SKM-1 (cell line): ENCODE results near the gene YAP1.

Source experiments
- DNase-seq: peaks from one replicate; lab custom pipeline; 2025; ENCODE audit not compliant: unreplicated experiment; lab: John Stamatoyannopoulos, UW

YAP1 gene

GRCh38 chr11:102157219-102157618 is 47.0 kb downstream of the YAP1 start:
- no peak for DNase-seq

- no peak for DNase-seq
These were observed 48.0 kb downstream of the YAP1 start for GRCh38 chr11:102158164-102158735.

DNA sequence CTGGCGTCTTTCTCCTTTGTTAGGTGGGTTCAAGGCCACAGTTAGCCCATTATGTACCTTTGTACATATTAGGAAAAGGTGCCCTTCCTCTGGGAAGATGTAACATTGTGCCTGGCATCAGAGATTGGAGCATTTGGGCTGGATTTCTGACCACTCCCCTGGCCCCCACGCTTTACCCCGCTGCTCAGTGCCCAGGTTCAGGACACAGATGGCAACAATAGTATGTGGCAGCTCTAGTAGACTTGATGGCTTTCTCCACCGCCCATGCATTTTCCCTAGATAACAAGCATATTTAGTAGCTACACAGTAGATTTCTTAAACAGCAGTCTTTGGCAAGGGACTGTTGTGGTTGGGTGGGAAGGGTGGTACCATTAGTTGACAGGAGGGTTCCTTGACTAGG is 53.1 kb downstream of the YAP1 start:
- DNase-seq = no peak

GRCh38 chr11:102166175-102167064 is 56.2 kb downstream of the YAP1 start:
- no peak for DNase-seq

GRCh38 chr11:102168481-102168880 is 58.2 kb downstream of the YAP1 start:
- no peak for DNase-seq

GRCh38 chr11:102171101-102171500 is 60.9 kb downstream of the YAP1 start:
- DNase-seq = no peak

- DNase-seq = no peak
These were observed 62.0 kb downstream of the YAP1 start for GRCh38 chr11:102172127-102172848.

- DNase-seq = no peak
These were observed 66.9 kb downstream of the YAP1 start for GRCh38 chr11:102177126-102177525.

DNA sequence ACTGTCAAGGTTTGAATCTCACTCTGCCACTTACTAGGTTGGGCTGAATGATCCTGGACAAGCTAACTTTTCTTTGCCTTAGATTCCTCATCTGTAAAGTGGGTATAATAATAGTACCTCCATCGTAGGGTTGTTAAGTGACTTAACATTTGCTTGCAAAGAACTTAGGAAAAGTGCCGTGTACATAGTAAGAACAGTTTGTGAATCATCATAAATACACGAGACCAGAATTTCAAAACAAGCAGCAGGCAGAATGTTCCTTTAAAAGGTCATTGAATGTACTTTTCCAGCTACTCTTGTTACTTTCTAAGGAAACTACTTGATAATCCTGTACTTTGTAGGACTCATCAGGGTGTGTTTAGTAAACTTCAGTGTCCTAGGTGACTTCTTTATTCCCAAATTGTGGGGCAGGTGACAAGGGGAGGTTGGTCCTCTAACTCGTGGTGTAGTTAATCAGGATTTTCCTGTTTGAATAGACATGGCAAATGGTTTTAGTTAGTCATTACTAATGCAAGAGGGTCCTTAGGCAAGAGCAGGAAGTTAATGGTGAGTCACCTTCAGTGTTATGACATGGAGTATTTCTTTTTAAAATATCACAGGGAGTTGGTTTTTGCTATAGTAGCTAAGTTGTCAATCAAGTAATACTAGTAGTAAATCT is 67.9 kb downstream of the YAP1 start:
- DNase-seq = peak; percentile 73

DNA sequence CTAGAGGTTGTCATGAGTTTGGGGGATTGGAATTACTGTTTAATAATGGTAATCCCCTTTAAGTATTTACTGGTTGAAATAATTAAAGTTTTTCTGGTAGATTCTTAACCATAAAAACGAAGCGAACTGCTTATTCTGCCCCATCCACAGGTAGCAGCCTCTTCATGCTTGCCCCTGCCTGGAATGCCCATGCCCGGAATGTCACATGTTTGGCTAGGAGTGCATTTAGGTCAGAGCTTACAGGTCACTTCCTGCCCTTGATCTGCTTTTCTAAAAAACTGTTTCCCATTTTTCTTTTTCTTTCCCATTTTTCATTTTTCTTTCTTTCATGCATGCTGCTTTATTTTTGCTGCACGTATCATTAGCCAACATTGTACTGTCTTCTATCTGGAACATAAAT is 69.1 kb downstream of the YAP1 start:
- DNase-seq = no peak

GRCh38 chr11:102184269-102184987 is 74.2 kb downstream of the YAP1 start:
- DNase-seq = no peak

DNA sequence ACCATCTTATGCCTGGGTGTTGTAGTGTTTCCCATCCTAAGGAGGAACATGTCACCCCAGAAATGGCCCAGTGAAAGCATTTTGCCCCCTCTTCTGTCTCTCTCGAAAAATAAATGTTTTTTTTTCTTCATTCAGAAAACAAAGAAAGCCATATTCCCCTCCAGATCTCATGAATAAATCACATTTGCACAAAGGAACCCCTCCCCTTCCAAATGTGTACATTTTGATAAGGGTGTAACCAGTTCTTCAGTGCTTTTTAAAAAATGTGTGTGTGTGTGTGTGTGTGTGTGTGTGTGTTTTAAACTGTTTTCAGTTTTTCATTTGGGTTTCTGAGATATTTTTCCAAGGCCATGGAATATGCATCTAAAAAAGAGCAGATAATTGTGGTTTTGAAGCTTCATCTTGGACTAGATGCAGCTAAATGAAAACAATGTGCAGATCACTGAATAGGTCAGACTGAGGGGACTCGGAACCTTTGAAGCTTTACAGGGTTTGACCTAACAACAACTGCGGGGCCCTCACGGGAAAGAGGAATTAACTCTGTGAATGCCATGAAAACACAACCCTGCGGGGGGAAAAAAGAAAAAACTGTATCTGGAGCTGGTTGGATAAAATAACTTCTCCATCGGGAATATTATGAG is 76.4 kb downstream of the YAP1 start:
- DNase-seq = no peak

DNA sequence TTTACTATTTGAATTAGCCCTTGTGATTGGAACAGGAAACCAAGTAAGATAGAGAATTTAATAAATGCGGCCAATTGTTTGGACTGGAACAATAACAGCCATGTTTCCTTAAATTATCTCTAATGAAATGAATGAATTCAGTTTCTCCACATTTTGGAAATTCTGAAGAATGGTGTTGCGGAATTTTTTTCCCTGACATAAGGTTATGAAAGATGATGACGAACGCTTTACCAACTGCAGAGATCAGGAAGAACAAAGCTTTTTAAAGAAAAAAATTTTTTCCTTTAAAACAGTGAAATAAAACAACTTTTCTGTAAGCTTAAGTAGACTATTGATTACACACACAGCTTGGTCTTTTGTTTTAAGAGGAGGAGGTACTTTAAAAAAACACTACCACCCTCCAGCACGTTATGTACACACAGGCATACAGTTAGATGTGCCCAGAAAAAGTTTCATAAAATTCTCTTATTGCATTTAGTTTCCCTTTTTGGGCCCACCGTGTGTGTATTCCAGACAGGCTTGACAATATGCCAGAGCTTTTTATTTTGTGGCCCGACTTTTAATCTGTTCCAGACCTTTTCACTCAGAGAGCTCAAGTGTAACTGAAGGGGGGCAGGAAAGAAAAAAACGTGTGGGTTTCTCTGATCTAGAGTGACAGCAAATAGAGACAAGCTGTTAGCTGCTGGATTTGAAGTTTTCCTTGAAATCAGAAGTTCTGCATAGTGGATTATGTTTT is 77.3 kb downstream of the YAP1 start:
- DNase-seq = no peak

GRCh38 chr11:102188488-102188887 is 78.2 kb downstream of the YAP1 start:
- DNase-seq = no peak

- DNase-seq = no peak
These were observed 81.6 kb downstream of the YAP1 start for GRCh38 chr11:102191832-102192231.

- DNase-seq = no peak
These were observed 82.3 kb downstream of the YAP1 start for GRCh38 chr11:102192349-102193066.

DNA sequence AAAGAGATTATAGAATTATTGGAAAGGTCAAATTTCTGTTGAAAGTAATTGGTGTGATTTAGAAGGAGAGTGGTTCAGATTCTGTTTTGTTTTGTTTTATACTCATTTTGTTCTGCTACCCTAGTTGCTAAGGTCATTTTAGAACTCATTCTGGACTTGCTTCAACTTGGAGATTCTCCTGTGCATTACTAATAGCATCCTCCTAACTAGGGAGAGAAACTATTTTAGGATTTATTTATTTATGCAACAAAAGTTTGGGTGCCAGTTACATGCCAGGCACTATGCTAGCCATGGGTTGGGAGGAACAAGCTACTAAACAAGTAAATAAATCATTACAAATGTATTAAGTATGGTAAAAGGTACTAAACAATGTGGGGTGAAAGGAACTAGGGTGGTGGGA is 84.0 kb downstream of the YAP1 start:
- no peak for DNase-seq

- no peak for DNase-seq
These were observed 84.7 kb downstream of the YAP1 start for GRCh38 chr11:102194990-102195389.

- DNase-seq = no peak
These were observed 86.1 kb downstream of the YAP1 start for GRCh38 chr11:102196351-102196750.
